ENCODE measurements around the gene TM9SF3. TPM values are rescaled to one million over a fixed set of nuclear protein-coding genes. Genes with fewer than 3 reads are reported as not detected.

The TM9SF3 gene
- total RNA-seq, 3 donors from 2014 or later = 95.7 to 118 (median 116) TPM

- intact Hi-C loops (cut with DNase I; ENCODE audit: low total_unique reads) = no loop called here
- H3K4me1 ChIP-seq = no peaks in the 10 kb centered on the region
- DNase-seq (ENCODE audit: low spot score in 2 of 2) = no peak
- H3K36me3 ChIP-seq = no peaks in the 10 kb centered on the region
- H3K4me3 ChIP-seq = no peak overlapping the region
- H3K27ac ChIP-seq = no peak overlapping the region
- H3K27me3 ChIP-seq = no peaks in the 10 kb centered on the region
- no peak for TF ChIP-seq POLR2AphosphoS5 (IDR thresholded peaks at IDR 0.05)
- TF ChIP-seq, protein P1, sequence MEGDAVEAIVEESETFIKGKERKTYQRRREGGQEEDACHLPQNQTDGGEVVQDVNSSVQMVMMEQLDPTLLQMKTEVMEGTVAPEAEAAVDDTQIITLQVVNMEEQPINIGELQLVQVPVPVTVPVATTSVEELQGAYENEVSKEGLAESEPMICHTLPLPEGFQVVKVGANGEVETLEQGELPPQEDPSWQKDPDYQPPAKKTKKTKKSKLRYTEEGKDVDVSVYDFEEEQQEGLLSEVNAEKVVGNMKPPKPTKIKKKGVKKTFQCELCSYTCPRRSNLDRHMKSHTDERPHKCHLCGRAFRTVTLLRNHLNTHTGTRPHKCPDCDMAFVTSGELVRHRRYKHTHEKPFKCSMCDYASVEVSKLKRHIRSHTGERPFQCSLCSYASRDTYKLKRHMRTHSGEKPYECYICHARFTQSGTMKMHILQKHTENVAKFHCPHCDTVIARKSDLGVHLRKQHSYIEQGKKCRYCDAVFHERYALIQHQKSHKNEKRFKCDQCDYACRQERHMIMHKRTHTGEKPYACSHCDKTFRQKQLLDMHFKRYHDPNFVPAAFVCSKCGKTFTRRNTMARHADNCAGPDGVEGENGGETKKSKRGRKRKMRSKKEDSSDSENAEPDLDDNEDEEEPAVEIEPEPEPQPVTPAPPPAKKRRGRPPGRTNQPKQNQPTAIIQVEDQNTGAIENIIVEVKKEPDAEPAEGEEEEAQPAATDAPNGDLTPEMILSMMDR (IDR thresholded peaks at IDR 0.05) = no peak
- no peak for TF ChIP-seq POLR2A (IDR thresholded peaks at IDR 0.05)
- no peaks in the 10 kb centered on the region for H3K9me3 ChIP-seq
Measured at GRCh38 chr10:96497391-96497790, 89.4 kb downstream of the TM9SF3 start.

- H3K4me1 ChIP-seq = no peaks in the 10 kb centered on the region
- no peak for DNase-seq (ENCODE audit: low spot score in 2 of 2)
- no peaks in the 10 kb centered on the region for H3K27me3 ChIP-seq
- H3K36me3 ChIP-seq = no peaks in the 10 kb centered on the region
- intact Hi-C loops (cut with DNase I; ENCODE audit: low total_unique reads) = no loop called here
- TF ChIP-seq POLR2A (IDR thresholded peaks at IDR 0.05) (no peak), POLR2AphosphoS5 (IDR thresholded peaks at IDR 0.05) (no peak)
- TF ChIP-seq, protein P1 (IDR thresholded peaks at IDR 0.05) = no peak
- no peaks in the 10 kb centered on the region for H3K9me3 ChIP-seq
- no peak overlapping the region for H3K27ac ChIP-seq
- no peak overlapping the region for H3K4me3 ChIP-seq
Measured at GRCh38 chr10:96496281-96496925, 90.4 kb downstream of the TM9SF3 start.

- Histone ChIP-seq H3K4me1 (no peaks in the 10 kb centered on the region), H3K27ac (no peak overlapping the region), H3K9me3 (no peaks in the 10 kb centered on the region), H3K27me3 (no peaks in the 10 kb centered on the region), H3K36me3 (no peaks in the 10 kb centered on the region), H3K4me3 (no peak overlapping the region)
- TF ChIP-seq POLR2AphosphoS5 (IDR thresholded peaks at IDR 0.05) = no peak
- no peak for TF ChIP-seq POLR2A (IDR thresholded peaks at IDR 0.05)
- TF ChIP-seq, protein P1 (IDR thresholded peaks at IDR 0.05) = no peak
- intact Hi-C loops (cut with DNase I; ENCODE audit: low total_unique reads) = no loop called here
- DNase-seq (ENCODE audit: low spot score in 2 of 2) = no peak
Measured at GRCh38 chr10:96495544-96495943, 91.3 kb downstream of the TM9SF3 start.

- DNase-seq (ENCODE audit: low spot score in 2 of 2) = no peak
- intact Hi-C loops (cut with DNase I; ENCODE audit: low total_unique reads) = no loop called here
- H3K36me3 ChIP-seq = no peaks in the 10 kb centered on the region
- TF ChIP-seq POLR2AphosphoS5 (IDR thresholded peaks at IDR 0.05) (no peak), POLR2A (IDR thresholded peaks at IDR 0.05) (no peak)
- TF ChIP-seq, protein P1 (IDR thresholded peaks at IDR 0.05) = no peak
- no peak overlapping the region for H3K4me3 ChIP-seq
- no peaks in the 10 kb centered on the region for H3K9me3 ChIP-seq
- no peak overlapping the region for H3K27ac ChIP-seq
- H3K27me3 ChIP-seq = no peaks in the 10 kb centered on the region
- no peaks in the 10 kb centered on the region for H3K4me1 ChIP-seq
Measured at GRCh38 chr10:96494694-96495093, 92.1 kb downstream of the TM9SF3 start.

DNA sequence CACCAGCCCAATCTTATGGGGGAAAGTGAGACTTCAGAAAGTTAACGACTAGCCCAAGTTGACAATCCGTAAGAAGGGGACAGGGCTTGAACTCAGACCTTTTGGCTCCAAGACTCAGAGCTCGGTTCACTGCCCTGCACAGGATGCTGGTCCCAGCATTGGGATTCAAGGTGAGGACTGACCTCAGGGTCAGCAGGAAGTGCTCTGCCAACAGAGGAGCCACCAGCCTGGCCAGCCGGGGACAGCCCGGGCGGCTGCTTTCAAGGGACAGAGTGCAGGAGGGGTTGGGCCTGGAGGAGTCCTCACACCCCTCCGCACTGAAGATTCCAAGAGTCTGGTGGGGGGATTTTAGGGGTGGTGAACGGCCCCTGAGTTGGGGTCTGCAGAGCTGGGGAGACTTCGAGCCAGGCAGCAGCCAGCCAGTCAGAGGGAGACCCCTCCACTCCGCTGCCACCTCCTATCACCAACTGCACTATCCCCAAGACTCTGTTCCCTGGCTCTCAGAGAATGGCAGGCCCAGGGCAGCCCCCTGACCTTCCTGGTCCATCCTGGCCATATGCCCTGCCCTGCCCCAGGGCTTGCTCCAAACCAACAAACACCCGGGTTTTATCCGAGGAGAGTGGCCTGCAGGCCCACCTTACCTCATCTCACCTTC lies 92.8 kb downstream of the TM9SF3 start:
- TF ChIP-seq POLR2A (IDR thresholded peaks at IDR 0.05) = no peak
- no peak for TF ChIP-seq POLR2AphosphoS5 (IDR thresholded peaks at IDR 0.05)
- TF ChIP-seq, protein P1 (IDR thresholded peaks at IDR 0.05) = no peak
- Histone ChIP-seq H3K27me3 (no peaks in the 10 kb centered on the region), H3K36me3 (no peaks in the 10 kb centered on the region), H3K4me3 (no peak overlapping the region), H3K27ac (no peak overlapping the region), H3K4me1 (no peaks in the 10 kb centered on the region), H3K9me3 (no peaks in the 10 kb centered on the region)
- intact Hi-C loops (cut with DNase I; ENCODE audit: low total_unique reads) = no loop called here
- DNase-seq (ENCODE audit: low spot score in 2 of 2) = no peak

Measured in breast epithelium (tissue), 4 donors.